ENCODE results near the gene ROCK2. TPM values are rescaled to one million over a fixed set of nuclear protein-coding genes. Genes with fewer than 3 reads are reported as not detected.

ROCK2 gene
- polyA plus RNA-seq, 3 donors: 2.8 to 10.2 (median 4.3) TPM

GRCh38 chr2:11325961-11326676 is 18.3 kb downstream of the ROCK2 start:
- no peaks in the 10 kb centered on the region for H3K27me3 Mint-ChIP-seq (ENCODE audit: low read depth in 3 of 3)
- H3K4me3 Mint-ChIP-seq: no peak overlapping the region
- H3K9me3 ChIP-seq (replicated peaks in 1 of 2; ENCODE audit: control insufficient read depth in 1 of 2, insufficient read depth in 1 of 2, low read length in 2 of 2): no peaks in the 10 kb centered on the region
- no peaks in the 10 kb centered on the region for H3K27me3 ChIP-seq (ENCODE audit: control insufficient read depth in 2 of 2, insufficient read depth in 2 of 2, low read length in 2 of 2)
- DNase-seq: no peak
- H3K27ac ChIP-seq (ENCODE audit: low read depth in 1 of 2, low read length in 2 of 2): peak overlapping the region in 1 of 2 donors; percentile 61
- intact Hi-C loops (cut with micrococcal nuclease): no loop called here
- H3K4me2 ChIP-seq (replicated peaks; ENCODE audit: extremely low read depth, low read length, poor library complexity, severe bottlenecking): peak overlapping the region; percentile 48
- peaks cover 87% of the 10 kb centered on the region for H4K20me1 ChIP-seq (ENCODE audit: insufficient read depth, low read length)
- peaks cover 9 to 25% of the 10 kb centered on the region in 2 donors for H3K4me1 ChIP-seq (ENCODE audit: control insufficient read depth in 1 of 2, insufficient read depth in 2 of 2, low read length in 2 of 2)
- H3K9ac ChIP-seq (ENCODE audit: insufficient read depth, low read length, poor library complexity, severe bottlenecking): peak overlapping the region; percentile 45
- WGBS (ENCODE audit: insufficient coverage): 92% methylated on average over 2 of the region's 4 CpGs
- peak overlapping the region; percentile 17 to 47 (median 35) for H3K4me3 ChIP-seq (replicated peaks in 1 of 3; ENCODE audit: low read depth in 2 of 3, low read length in 3 of 3)
- H3K4me1 Mint-ChIP-seq: peaks cover 29% of the 10 kb centered on the region
- H2AFZ ChIP-seq (ENCODE audit: insufficient read depth, low read depth, low read length, poor library complexity, severe bottlenecking): no peak overlapping the region
- H3K9me3 Mint-ChIP-seq: no peaks in the 10 kb centered on the region
- peaks cover 91% of the 10 kb centered on the region for H3K79me2 ChIP-seq (ENCODE audit: insufficient read depth, low read length)
- peaks cover 0 to 3% of the 10 kb centered on the region in 2 donors for H3K36me3 Mint-ChIP-seq
- TF ChIP-seq CTCF (IDR thresholded peaks at IDR 0.05): no peak
- no peak overlapping the region for H3K27ac Mint-ChIP-seq
- H3K36me3 ChIP-seq (replicated peaks in 1 of 2; ENCODE audit: control insufficient read depth in 1 of 2, insufficient read depth in 2 of 2, low read length in 2 of 2): no peaks in the 10 kb centered on the region

- H3K4me2 ChIP-seq (replicated peaks; ENCODE audit: extremely low read depth, low read length, poor library complexity, severe bottlenecking): no peak overlapping the region
- peaks cover 4 to 6% of the 10 kb centered on the region in 2 donors for H3K36me3 Mint-ChIP-seq
- no peak overlapping the region for H3K4me3 Mint-ChIP-seq
- peaks cover 72% of the 10 kb centered on the region for H4K20me1 ChIP-seq (ENCODE audit: insufficient read depth, low read length)
- H2AFZ ChIP-seq (ENCODE audit: insufficient read depth, low read depth, low read length, poor library complexity, severe bottlenecking): no peak overlapping the region
- no peaks in the 10 kb centered on the region for H3K27me3 Mint-ChIP-seq (ENCODE audit: low read depth in 3 of 3)
- no CpG with 5 or more reads among the region's 3 CpGs for WGBS (ENCODE audit: insufficient coverage)
- no peak for TF ChIP-seq CTCF (IDR thresholded peaks at IDR 0.05)
- no peaks in the 10 kb centered on the region for H3K27me3 ChIP-seq (ENCODE audit: control insufficient read depth in 2 of 2, insufficient read depth in 2 of 2, low read length in 2 of 2)
- no peaks in the 10 kb centered on the region for H3K9me3 ChIP-seq (replicated peaks in 1 of 2; ENCODE audit: control insufficient read depth in 1 of 2, insufficient read depth in 1 of 2, low read length in 2 of 2)
- H3K27ac Mint-ChIP-seq: no peak overlapping the region
- H3K4me3 ChIP-seq (replicated peaks in 1 of 3; ENCODE audit: low read depth in 2 of 3, low read length in 3 of 3): no peak overlapping the region
- H3K4me1 Mint-ChIP-seq: peaks cover 6% of the 10 kb centered on the region
- peaks cover 75% of the 10 kb centered on the region for H3K79me2 ChIP-seq (ENCODE audit: insufficient read depth, low read length)
- no peak overlapping the region for H3K9ac ChIP-seq (ENCODE audit: insufficient read depth, low read length, poor library complexity, severe bottlenecking)
- no peak overlapping the region for H3K27ac ChIP-seq (ENCODE audit: low read depth in 1 of 2, low read length in 2 of 2)
- H3K9me3 Mint-ChIP-seq: peaks cover 0 to 3% (median 0%) of the 10 kb centered on the region in 7 donors
- H3K4me1 ChIP-seq (ENCODE audit: control insufficient read depth in 1 of 2, insufficient read depth in 2 of 2, low read length in 2 of 2): peaks cover 3 to 4% of the 10 kb centered on the region in 2 donors
- intact Hi-C loops (cut with micrococcal nuclease): no loop called here
- no peaks in the 10 kb centered on the region for H3K36me3 ChIP-seq (replicated peaks in 1 of 2; ENCODE audit: control insufficient read depth in 1 of 2, insufficient read depth in 2 of 2, low read length in 2 of 2)
- no peak for DNase-seq
These were observed 22.6 kb downstream of the ROCK2 start for GRCh38 chr2:11321847-11322246.
